K562 (cell line): ENCODE results near the gene PCDHA10. TPM values are rescaled to one million over a fixed set of nuclear protein-coding genes. Genes with fewer than 3 reads are reported as not detected.

ENCODE experiments used
- ATAC-seq: fragments of 200-7000 bp; cut with Tn5 transposase; 3 replicates; pipeline ENCODE4 v1.9.1; 2020; ENCODE audit warnings: moderate library complexity
- BruUV-seq: library from RNA; stranded (reverse); fragments of 400-500 nt; replicated peaks from 2 replicates; lab custom pipeline; 2021; lab: Mats Ljungman, UMichigan
- CTCF ChIA-PET: fragments of 300-600 bp; formaldehyde crosslinking; extraction: SDS; loops from one replicate; lab custom pipeline; 2021; ENCODE audit warnings: low intra/inter-chr PET ratio; lab: Yijun Ruan, JAX
- POLR2A ChIA-PET: fragments of 300-600, 350-650 bp; sonication (Branson Sonifier 250); formaldehyde crosslinking; extraction: SDS; loops from one replicate; lab custom pipeline; 2021; ENCODE audit warnings: antibody characterized with exemption, inconsistent platforms; lab: Yijun Ruan, JAX
- DNase-seq, 4 experiments: peaks; one replicate each; pipeline versions ENCODE4 v3.0.0 to v3.0.0-alpha.2; 2011 to 2018; ENCODE audit warnings: low spot score in 3 of 4, mixed read lengths in 3 of 4; ENCODE audit errors: extremely low read depth in 1 of 4
- FAIRE-seq: peaks from 2 replicates; lab custom pipeline; 2011; peaks lifted over from hg19 to GRCh38; lab: Jason Lieb, UNC
- H2AFZ ChIP-seq: 2 replicates; pipeline ENCODE4 v1.6.0; 2011; ENCODE audit warnings: low read depth, low read length, control low read depth, inconsistent platforms
- H3K27ac ChIP-seq: fragments of 200-600 bp; 3 replicates; pipeline ENCODE4 v1.8.0; 2011; ENCODE audit warnings: low read depth, mild to moderate bottlenecking, control low read depth, inconsistent platforms, low read length, moderate library complexity, mixed read lengths; ENCODE audit errors: extremely low read depth
- H3K27me3 ChIP-seq, 2 experiments: fragments of 300-600 bp in 1 of 2; 2 replicates in 1 of 2; 3 replicates in 1 of 2; pipeline versions ENCODE4 v1.6.0 to v1.8.0; 2011; ENCODE audit warnings: inconsistent platforms in 2 of 2, low read length in 2 of 2, mild to moderate bottlenecking in 1 of 2, mixed read lengths in 1 of 2, moderate library complexity in 1 of 2; ENCODE audit not compliant: control insufficient read depth in 2 of 2, insufficient read depth in 2 of 2
- H3K36me3 ChIP-seq: fragments of 300-600 bp; 3 replicates; pipeline ENCODE4 v1.8.0; 2011; ENCODE audit warnings: mild to moderate bottlenecking, low read length, inconsistent platforms; ENCODE audit not compliant: control insufficient read depth, insufficient read depth
- H3K4me1 ChIP-seq, 2 experiments: fragments of 200-600 bp in 1 of 2; replicated peaks in 1 of 2; 2 replicates in 1 of 2; 3 replicates in 1 of 2; pipeline versions ENCODE4 v1.5.1 to v1.8.0; 2011; ENCODE audit warnings: inconsistent platforms in 2 of 2, low read length in 2 of 2, mild to moderate bottlenecking in 1 of 2, mixed read lengths in 1 of 2, moderate library complexity in 1 of 2; ENCODE audit not compliant: control insufficient read depth in 2 of 2, insufficient read depth in 2 of 2
- H3K4me2 ChIP-seq: 2 replicates; pipeline ENCODE4 v1.6.1; 2011; ENCODE audit warnings: low read length, control low read depth, inconsistent platforms, mixed read lengths; ENCODE audit not compliant: insufficient read depth
- H3K4me3 ChIP-seq: fragments of 200-600 bp; sonication (generic), shearing (Covaris generic); 2 replicates; pipeline ENCODE4 v1.5.1; 2016; ENCODE audit warnings: control low read depth, inconsistent platforms
- H3K79me2 ChIP-seq: fragments of 200-600 bp; 3 replicates; pipeline ENCODE4 v1.8.0; 2011; ENCODE audit warnings: low read length, inconsistent platforms; ENCODE audit not compliant: control insufficient read depth, insufficient read depth
- H3K9ac ChIP-seq, 2 experiments: 2 replicates each; pipeline versions ENCODE4 v1.6.0 to v1.6.1; 2011; ENCODE audit warnings: low read depth in 2 of 2, low read length in 2 of 2, control low read depth in 1 of 2, inconsistent platforms in 1 of 2, mild to moderate bottlenecking in 1 of 2, mixed read lengths in 1 of 2; ENCODE audit not compliant: insufficient read depth in 1 of 2
- H3K9me1 ChIP-seq: one replicate; pipeline ENCODE4 v1.6.0; 2011; ENCODE audit warnings: inconsistent platforms, mild to moderate bottlenecking, low read length, moderate library complexity; ENCODE audit not compliant: control insufficient read depth, insufficient read depth
- H3K9me3 ChIP-seq: replicated peaks from 2 replicates; pipeline ENCODE4 v1.5.1; 2011; ENCODE audit warnings: low read depth, low read length, inconsistent platforms; ENCODE audit not compliant: control insufficient read depth, insufficient read depth
- H4K20me1 ChIP-seq: replicated peaks from 2 replicates; pipeline ENCODE4 v1.6.1; 2011; ENCODE audit warnings: low read length, inconsistent platforms, mixed read lengths; ENCODE audit not compliant: control insufficient read depth, insufficient read depth
- BRD9 ChIP-seq: fragments of 450-650 bp; IDR thresholded peaks from 2 replicates; pipeline ENCODE4 v1.6.1; 2018; ENCODE audit warnings: low read depth; ENCODE audit not compliant: partially characterized antibody
- C11orf30 ChIP-seq: fragments of 450-650 bp; IDR thresholded peaks from 2 replicates; pipeline ENCODE4 v1.6.1; 2016; ENCODE audit warnings: low read depth, mild to moderate bottlenecking
- CTCFL ChIP-seq: IDR thresholded peaks from 2 replicates; pipeline ENCODE4 v1.6.1; 2011; ENCODE audit warnings: borderline replicate concordance, low read depth, mild to moderate bottlenecking, moderate library complexity, low read length; ENCODE audit not compliant: insufficient read depth, poor library complexity, severe bottlenecking
- ETV1 ChIP-seq: fragments of 450-650 bp; conservative IDR thresholded peaks from 2 replicates; pipeline ENCODE4 v1.6.1; 2016; ENCODE audit warnings: missing genetic modification characterization, control low read depth, low read depth, missing compliant biosample characterization
- FOSL1 ChIP-seq: fragments of 200-800 bp; sonication (Bioruptor generic); conservative IDR thresholded peaks from 2 replicates; pipeline ENCODE4 v1.6.1; 2016; ENCODE audit warnings: missing genetic modification characterization, missing compliant biosample characterization
- FOXP4 ChIP-seq: sonication (generic); formaldehyde crosslinking; IDR thresholded peaks from 2 replicates; pipeline ENCODE4 v1.8.0; 2022; ENCODE audit warnings: mild to moderate bottlenecking, missing genetic modification reagents, borderline replicate concordance
- HDAC6 ChIP-seq: IDR thresholded peaks from 2 replicates; pipeline ENCODE4 v1.6.1; 2012; ENCODE audit warnings: low read depth, mild to moderate bottlenecking, control low read depth, inconsistent platforms, low read length, moderate library complexity
- MYBL2 ChIP-seq, 2 experiments: fragments of 450-650 bp in 1 of 2; sonication (generic) in 1 of 2; formaldehyde crosslinking in 1 of 2; IDR thresholded peaks; 2 replicates each; pipeline versions ENCODE4 v1.6.1 to v1.8.1; 2017 to 2022; ENCODE audit warnings: borderline replicate concordance in 1 of 2, inconsistent platforms in 1 of 2, low read depth in 1 of 2, mild to moderate bottlenecking in 1 of 2, missing genetic modification reagents in 1 of 2, moderate library complexity in 1 of 2
- NFATC3 ChIP-seq: fragments of 450-650 bp; IDR thresholded peaks from 2 replicates; pipeline ENCODE4 v1.6.1; 2017; ENCODE audit warnings: mild to moderate bottlenecking
- PATZ1 ChIP-seq: fragments of 250-450 bp; sonication (Bioruptor Pico); IDR thresholded peaks from 2 replicates; pipeline ENCODE4 v1.5.0; 2020; ENCODE audit warnings: mild to moderate bottlenecking, borderline replicate concordance
- POLR2G ChIP-seq: fragments of 200-400 bp; formaldehyde crosslinking; IDR thresholded peaks from 2 replicates; pipeline ENCODE4 v1.6.1; 2017; ENCODE audit warnings: low read depth, mild to moderate bottlenecking, antibody characterized with exemption, low read length, moderate library complexity
- SOX6 ChIP-seq: fragments of 450-650 bp; IDR thresholded peaks from 2 replicates; pipeline ENCODE4 v1.6.1; 2014; ENCODE audit warnings: mild to moderate bottlenecking
- TCFL5 ChIP-seq: fragments of 250-450 bp; sonication (Bioruptor Pico); conservative IDR thresholded peaks from 2 replicates; pipeline ENCODE4 v1.6.1; 2021; ENCODE audit warnings: mild to moderate bottlenecking, moderate library complexity, matching md5 sums
- U2AF2 ChIP-seq: fragments of 200-400 bp; formaldehyde crosslinking; optimal IDR thresholded peaks from 2 replicates; pipeline ENCODE3; 2017; ENCODE audit warnings: low read depth, mild to moderate bottlenecking, low read length
- ZNF140 ChIP-seq: fragments of 250-450 bp; sonication (Bioruptor Pico); IDR thresholded peaks from 2 replicates; pipeline ENCODE4 v1.8.0; 2021; ENCODE audit warnings: moderate library complexity, mild to moderate bottlenecking, inconsistent platforms
- ZNF174 ChIP-seq: fragments of 250-450 bp; sonication (Bioruptor Pico); IDR thresholded peaks from 2 replicates; pipeline ENCODE4 v1.4.0; 2020; ENCODE audit warnings: mild to moderate bottlenecking
- WGBS: fragments of 100-300 bp; shearing (Covaris generic); methylation state at CpG from one replicate; pipeline ENCODE4 v1.1.6; 2016; ENCODE audit warnings: low coverage, mixed read lengths; ENCODE audit not compliant: insufficient coverage; ENCODE audit errors: missing lambda C conversion rate; 5-methylcytosine and 5-hydroxymethylcytosine counted together
- in situ Hi-C: fragments of 300-500 bp; cut with MboI; formaldehyde crosslinking; loops from 4 replicates; pipeline ENCODE4 v1.15.0; 2018; ENCODE audit warnings: inconsistent platforms, mixed read lengths
- intact Hi-C: fragments of 100-400 bp; cut with micrococcal nuclease; formaldehyde crosslinking; loops from 2 replicates; pipeline ENCODE4 v1.14.2; 2022
- polyA plus RNA-seq, 8 experiments: library from polyadenylated mRNA; depleted of rRNA in 4 of 8; stranded (reverse) in 5 of 8; unstranded in 3 of 8; fragments of >200 nt; fragmentation: Nextera tagmentation in 2 of 8; fragmentation: Illumina TruSeq in 1 of 8; extraction: Ambion mirVana in 2 of 8; extraction: Trizol in 1 of 8; gene quantifications; 2 replicates each; pipeline versions ENCODE4 v1.2.1 to v1.2.3, GENCODE V29; 2011 to 2014; ENCODE audit warnings: inconsistent platforms in 1 of 8, missing spikeins in 1 of 8
- total RNA-seq, 7 experiments: library from RNA; depleted of rRNA in 6 of 7; stranded (reverse); fragments of >200 nt in 6 of 7; fragmentation: Illumina TruSeq in 2 of 7; extraction: Trizol in 2 of 7; gene quantifications; 2 replicates each; pipeline versions ENCODE4 v1.2.1 to v1.2.3, GENCODE V29; 2011 to 2021; ENCODE audit warnings: low replicate concordance in 1 of 7

PCDHA10 gene
- total and polyA plus RNA-seq, 9 of the 15 experiments (the other 6 are each of a cell fraction or from before 2014, with no cell fraction given): not detected

- ChIA-PET POLR2A (no interaction called here), CTCF (no interaction called here)
- no peaks in the 10 kb centered on the region for H3K9me1 ChIP-seq
- no peak overlapping the region for H2AFZ ChIP-seq
- H3K79me2 ChIP-seq: no peaks in the 10 kb centered on the region
- DNase-seq (no peak), ATAC-seq (no peak), FAIRE-seq (no peak)
- 0 out of 2 replicates have a peak, but pooled peaks cover 2% of the 10 kb centered on the region for H3K9me3 ChIP-seq
- H3K27ac ChIP-seq: no peak overlapping the region
- H3K9ac ChIP-seq: no peak overlapping the region
- no TSS peak for BruUV-seq
- no peaks in the 10 kb centered on the region for H4K20me1 ChIP-seq
- no peak overlapping the region for H3K4me3 ChIP-seq
- WGBS: 31% methylated on average over 31 of the region's 41 CpGs
- no peaks in the 10 kb centered on the region for H3K27me3 ChIP-seq
- H3K4me2 ChIP-seq: no peak overlapping the region
- in situ Hi-C loops: no loop called here
- no peaks in the 10 kb centered on the region for H3K36me3 ChIP-seq
- intact Hi-C loops: no loop called here
- H3K4me1 ChIP-seq: no peaks in the 10 kb centered on the region; a peak in 1 of 5 replicates
- TF ChIP-seq U2AF2: no peak
- TF ChIP-seq PATZ1 (CRISPR knock-in tag): no peak
- no peak for TF ChIP-seq CTCFL
- TF ChIP-seq ETV1 (tag): no peak
- no peak for TF ChIP-seq ZNF174
- TF ChIP-seq ZNF140 (CRISPR knock-in tag): no peak
- no peak for TF ChIP-seq BRD9
- TF ChIP-seq TCFL5 (CRISPR knock-in tag): no peak
- TF ChIP-seq SOX6: no peak
- no peak for TF ChIP-seq FOSL1 (tag)
- no peak for TF ChIP-seq POLR2G
- TF ChIP-seq MYBL2 (IDR thresholded peaks at IDR 0.05; ENCODE audit: low read depth): no peak
- no peak for TF ChIP-seq MYBL2 (CRISPR knock-in tag; IDR thresholded peaks at IDR 0.05; ENCODE audit: borderline replicate concordance)
- no peak for TF ChIP-seq NFATC3
- no peak for TF ChIP-seq FOXP4
- TF ChIP-seq HDAC6: no peak
- no peak for TF ChIP-seq C11orf30
Measured at GRCh38 chr5:140883373-140883772, 27.7 kb downstream of the PCDHA10 start.
